Tibial artery (tissue), 4 donors: ENCODE measurements around the gene MPI.

ENCODE experiments used
- DNase-seq, 2 donors: peaks; one replicate each; pipeline ENCODE4 v3.0.0-alpha.2; 2019
- H3K27ac ChIP-seq, 2 donors: fragments of 200-600 bp; sonication (generic) in 1 of 2; 1 replicate in 1 of 2; 2 replicates in 1 of 2; pipeline ENCODE4 v1.5.1; 2018 to 2019; ENCODE audit warnings: mild to moderate bottlenecking in 1 of 2
- H3K27me3 ChIP-seq, 2 donors: fragments of 200-600 bp; sonication (generic) in 1 of 2; one replicate each; pipeline versions ENCODE4 v1.5.1 to v1.6.0; 2016 to 2019
- H3K36me3 ChIP-seq, 3 donors: fragments of 200-600 bp; sonication (generic) in 2 of 3; one replicate each; pipeline ENCODE4 v1.5.1; 2016 to 2019; ENCODE audit warnings: mild to moderate bottlenecking in 2 of 3
- H3K4me1 ChIP-seq, 4 donors: fragments of 200-600 bp; sonication (generic) in 2 of 4; 1 replicate in 3 of 4; 2 replicates in 1 of 4; pipeline ENCODE4 v1.5.1; 2016 to 2019
- H3K4me3 ChIP-seq, 2 donors: fragments of 200-600 bp; sonication (generic) in 1 of 2; 1 replicate in 1 of 2; 2 replicates in 1 of 2; pipeline ENCODE4 v1.5.1; 2018 to 2019; ENCODE audit warnings: mild to moderate bottlenecking in 2 of 2
- H3K9me3 ChIP-seq, 3 donors: fragments of 200-600 bp; sonication (generic) in 1 of 3; one replicate each; pipeline ENCODE4 v1.5.1; 2016 to 2019
- intact Hi-C: fragments of 100-400 bp; cut with DNase I; formaldehyde crosslinking; loops from one replicate; pipeline ENCODE4 v1.15.0; 2023; ENCODE audit warnings: low total_unique reads
- TF ChIP-seq, protein P1 (sequence below), 2 experiments: fragments of 200-600 bp in 1 of 2; fragments of 450-650 bp in 1 of 2; IDR thresholded peaks; one replicate each; pipeline ENCODE4 v1.5.1; 2017 to 2019; ENCODE audit warnings: antibody characterized with exemption in 2 of 2, mild to moderate bottlenecking in 1 of 2, moderate library complexity in 1 of 2

MPI gene

DNA sequence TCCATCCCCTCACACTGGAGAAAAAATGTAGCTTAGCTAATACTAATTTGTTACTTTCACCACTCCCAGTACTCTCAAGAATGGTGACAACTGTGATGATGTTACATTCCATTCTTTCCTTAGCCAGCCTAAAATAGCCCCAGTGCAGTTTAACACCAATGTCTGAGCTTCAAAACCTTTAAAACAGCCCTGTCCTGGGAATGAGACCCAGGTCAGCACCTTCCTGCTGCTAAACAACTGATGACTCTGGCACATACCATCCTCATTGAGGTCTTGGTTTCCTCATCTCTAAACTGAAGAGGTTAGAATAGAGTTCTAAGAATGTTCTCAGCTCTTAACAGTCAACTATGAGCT is 20.5 kb upstream of the MPI start:
- no peaks in the 10 kb centered on the region for H3K9me3 ChIP-seq
- TF ChIP-seq, protein P1, sequence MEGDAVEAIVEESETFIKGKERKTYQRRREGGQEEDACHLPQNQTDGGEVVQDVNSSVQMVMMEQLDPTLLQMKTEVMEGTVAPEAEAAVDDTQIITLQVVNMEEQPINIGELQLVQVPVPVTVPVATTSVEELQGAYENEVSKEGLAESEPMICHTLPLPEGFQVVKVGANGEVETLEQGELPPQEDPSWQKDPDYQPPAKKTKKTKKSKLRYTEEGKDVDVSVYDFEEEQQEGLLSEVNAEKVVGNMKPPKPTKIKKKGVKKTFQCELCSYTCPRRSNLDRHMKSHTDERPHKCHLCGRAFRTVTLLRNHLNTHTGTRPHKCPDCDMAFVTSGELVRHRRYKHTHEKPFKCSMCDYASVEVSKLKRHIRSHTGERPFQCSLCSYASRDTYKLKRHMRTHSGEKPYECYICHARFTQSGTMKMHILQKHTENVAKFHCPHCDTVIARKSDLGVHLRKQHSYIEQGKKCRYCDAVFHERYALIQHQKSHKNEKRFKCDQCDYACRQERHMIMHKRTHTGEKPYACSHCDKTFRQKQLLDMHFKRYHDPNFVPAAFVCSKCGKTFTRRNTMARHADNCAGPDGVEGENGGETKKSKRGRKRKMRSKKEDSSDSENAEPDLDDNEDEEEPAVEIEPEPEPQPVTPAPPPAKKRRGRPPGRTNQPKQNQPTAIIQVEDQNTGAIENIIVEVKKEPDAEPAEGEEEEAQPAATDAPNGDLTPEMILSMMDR (IDR thresholded peaks at IDR 0.05) = no peak
- peak overlapping the region in 1 of 2 donors; percentile 37 for H3K27ac ChIP-seq
- peaks cover 0 to 10% (median 0%) of the 10 kb centered on the region in 3 donors for H3K36me3 ChIP-seq
- intact Hi-C loops = no loop called here
- peaks cover 7 to 65% (median 43%) of the 10 kb centered on the region in 4 donors for H3K4me1 ChIP-seq
- no peak for DNase-seq
- peak overlapping the region in 1 of 2 donors; percentile 2 for H3K4me3 ChIP-seq
- H3K27me3 ChIP-seq = no peaks in the 10 kb centered on the region

DNA sequence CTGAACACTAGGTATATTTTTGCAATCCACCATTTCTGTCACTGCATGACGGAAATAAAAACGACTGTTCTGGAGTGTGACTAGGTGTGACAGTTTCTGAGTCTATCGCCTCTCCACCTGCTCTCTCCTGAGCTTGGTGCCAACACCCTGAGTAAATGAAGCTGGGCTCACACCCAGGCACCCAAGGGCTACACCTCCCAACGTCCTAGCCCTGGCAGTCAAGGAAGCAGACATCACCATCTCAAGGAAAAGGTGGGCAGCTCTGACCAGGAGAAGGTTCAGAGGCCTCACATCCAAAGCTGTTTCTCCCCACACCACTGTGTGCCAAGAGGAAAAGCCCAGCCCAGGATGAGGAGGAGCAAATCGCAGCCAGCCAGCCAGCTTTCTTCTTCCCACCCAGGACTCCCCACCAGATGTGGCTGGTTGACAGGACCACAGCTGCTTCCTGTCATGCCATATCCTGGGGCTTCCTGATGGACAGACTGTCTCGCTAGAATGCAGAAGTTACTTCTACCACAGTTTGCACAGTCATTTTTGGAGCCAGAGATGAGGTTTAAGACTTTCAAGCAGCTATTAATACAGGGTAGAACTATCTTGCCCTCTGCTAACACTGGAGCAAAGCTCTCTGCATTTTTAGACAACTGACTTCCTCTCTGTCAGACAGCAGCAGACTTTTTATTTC is 20.0 kb upstream of the MPI start:
- Histone ChIP-seq H3K9me3 (no peaks in the 10 kb centered on the region), H3K4me3 (peak overlapping the region in 1 of 2 donors; percentile 2), H3K4me1 (peaks cover 7 to 65% (median 43%) of the 10 kb centered on the region in 4 donors), H3K27me3 (no peaks in the 10 kb centered on the region), H3K36me3 (peaks cover 0 to 9% (median 0%) of the 10 kb centered on the region in 3 donors), H3K27ac (peak overlapping the region; percentile 34 to 37)
- intact Hi-C loops = no loop called here
- DNase-seq = peak; percentile 75
- TF ChIP-seq, protein P1 (IDR thresholded peaks at IDR 0.05) = no peak

DNA sequence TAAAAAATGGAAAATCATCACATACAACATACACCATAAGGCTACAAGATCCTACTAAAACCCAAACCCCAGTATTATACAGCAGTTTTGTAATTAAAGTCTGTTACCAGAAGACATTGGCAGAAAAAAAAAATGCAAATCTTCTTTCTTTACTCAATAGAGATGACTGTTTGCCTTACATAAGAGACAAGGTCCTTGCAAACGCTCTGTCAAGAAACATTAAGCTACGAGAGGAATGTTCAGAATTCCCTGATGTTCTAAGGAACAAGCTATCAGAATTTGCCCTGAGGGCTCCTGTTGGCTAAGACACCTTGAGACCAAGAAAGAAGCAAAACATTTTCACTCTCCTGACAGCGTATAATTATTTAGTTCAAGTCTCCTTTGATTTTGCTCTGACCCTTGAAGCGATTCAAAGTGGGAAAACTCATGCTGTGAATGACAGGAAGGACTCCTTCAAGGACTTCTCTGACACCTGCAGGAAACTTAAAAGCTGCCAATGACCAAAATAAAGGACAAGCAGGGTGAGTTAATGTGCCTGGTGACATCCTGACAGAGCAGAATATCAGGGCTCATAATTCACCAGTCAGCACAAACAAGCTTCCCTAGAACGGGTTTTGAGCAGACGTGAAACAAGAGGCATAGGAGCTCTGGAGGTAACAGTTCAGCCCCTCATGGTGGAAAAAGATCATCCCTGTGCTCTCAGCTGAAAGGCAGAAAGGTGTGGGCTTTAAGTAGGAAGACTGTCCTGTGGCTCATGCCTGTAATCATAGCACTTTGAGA is 19.2 kb upstream of the MPI start:
- Histone ChIP-seq H3K27me3 (no peaks in the 10 kb centered on the region), H3K36me3 (peaks cover 0 to 9% (median 0%) of the 10 kb centered on the region in 3 donors), H3K4me1 (peaks cover 7 to 65% (median 43%) of the 10 kb centered on the region in 4 donors), H3K9me3 (no peaks in the 10 kb centered on the region), H3K27ac (peak overlapping the region; percentile 34 to 37), H3K4me3 (no peak overlapping the region)
- DNase-seq = no peak
- TF ChIP-seq, protein P1 (IDR thresholded peaks at IDR 0.05) = no peak
- intact Hi-C loops = no loop called here

DNA sequence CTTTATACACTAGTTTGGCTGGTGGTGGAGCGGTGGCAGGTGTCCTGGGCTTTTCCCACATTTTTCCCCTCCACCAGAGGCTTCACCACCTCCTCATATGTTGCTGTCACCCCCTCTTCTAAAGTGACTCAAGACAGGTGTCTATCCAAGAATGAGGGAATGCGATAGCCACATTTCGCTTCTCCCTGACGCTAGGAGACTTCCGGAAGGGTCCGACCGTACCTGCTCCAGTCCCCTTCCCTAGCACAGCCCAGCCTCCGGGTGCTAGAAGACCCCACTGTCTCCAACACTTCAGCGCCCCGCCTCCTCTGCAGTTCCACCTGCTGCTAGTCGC is 17.2 kb upstream of the MPI start:
- intact Hi-C loops = no loop called here
- H3K9me3 ChIP-seq = no peaks in the 10 kb centered on the region
- H3K27ac ChIP-seq = peak overlapping the region; percentile 78 to 89
- peak overlapping the region; percentile 61 for H3K4me3 ChIP-seq
- peaks cover 0 to 9% (median 0%) of the 10 kb centered on the region in 3 donors for H3K36me3 ChIP-seq
- TF ChIP-seq, protein P1 (IDR thresholded peaks at IDR 0.05) = no peak
- no peak for DNase-seq
- peaks cover 7 to 54% (median 41%) of the 10 kb centered on the region in 4 donors for H3K4me1 ChIP-seq
- no peaks in the 10 kb centered on the region for H3K27me3 ChIP-seq

DNA sequence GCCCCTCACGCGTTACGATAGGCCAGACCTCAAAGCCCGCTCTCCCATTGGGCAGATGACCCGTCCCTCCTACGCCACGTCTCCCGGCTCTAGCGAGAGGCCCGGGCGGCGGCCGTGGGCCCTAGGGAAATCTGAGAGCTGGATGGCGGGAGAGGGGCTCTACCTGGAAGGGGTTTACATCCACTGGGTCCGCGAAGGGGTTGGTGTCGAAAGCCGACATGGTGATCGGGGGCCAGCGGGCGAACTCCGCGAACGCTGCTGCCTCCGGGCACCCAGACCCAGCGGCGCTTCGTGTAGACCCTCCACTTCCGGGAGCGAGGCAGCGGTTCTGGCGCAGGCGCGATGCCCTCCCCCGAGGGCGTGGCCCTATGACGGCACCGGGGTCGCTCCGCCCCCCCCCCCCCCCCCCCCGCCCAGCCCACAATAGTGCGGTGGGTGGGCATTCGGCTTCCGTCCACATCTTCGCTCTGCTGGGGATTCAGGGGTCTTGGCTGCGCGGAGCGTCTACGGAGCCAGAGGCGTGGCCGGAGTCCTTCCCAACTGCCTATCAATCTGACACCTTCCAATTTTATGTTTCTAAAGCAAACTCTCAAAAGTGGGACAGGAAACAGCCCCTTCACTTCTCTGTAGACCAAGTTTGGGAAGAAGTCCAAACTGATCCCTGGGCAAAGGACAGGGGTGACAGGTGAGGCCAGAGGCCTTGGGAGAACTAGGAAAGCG is 16.6 kb upstream of the MPI start, which contains the start of gene SCAMP2:
Gene SCAMP2 (minus strand): TSS at position 330 of the 720 bp plus-strand sequence. CDS start 110 bp downstream, at position 220.
- intact Hi-C loops = no loop called here
- H3K36me3 ChIP-seq = peaks cover 0 to 4% (median 0%) of the 10 kb centered on the region in 3 donors
- DNase-seq = peak; percentile 94 to 97
- no peaks in the 10 kb centered on the region for H3K27me3 ChIP-seq
- peak within 1 kb of the TSS; percentile 61 for H3K4me3 ChIP-seq
- TF ChIP-seq, protein P1 (IDR thresholded peaks at IDR 0.05) = no peak
- H3K27ac ChIP-seq = peak within 1 kb of the TSS; percentile 78 to 89
- H3K4me1 ChIP-seq = peaks cover 7 to 48% (median 38%) of the 10 kb centered on the region in 4 donors
- no peaks in the 10 kb centered on the region for H3K9me3 ChIP-seq
